GM12878 (cell line): Measurements from ENCODE around the gene TCF4. TPM values are rescaled to one million over a fixed set of nuclear protein-coding genes. Genes with fewer than 3 reads are reported as not detected.

Experiments
- ATAC-seq: fragments of 200-7000 bp; cut with Tn5 transposase; 3 replicates; pipeline ENCODE4 v1.9.1; 2020; ENCODE audit warnings: mild to moderate bottlenecking, moderate library complexity
- BruUV-seq: library from RNA; stranded (reverse); fragments of 400-500 nt; replicated peaks from 2 replicates; lab custom pipeline; 2021; lab: Mats Ljungman, UMichigan
- CTCF ChIA-PET: fragments of 300-600 bp; sonication (Branson Sonifier 250); formaldehyde crosslinking; extraction: SDS; loops from one replicate; lab custom pipeline; 2021; ENCODE audit warnings: inconsistent platforms; lab: Yijun Ruan, JAX
- POLR2A ChIA-PET: fragments of 350-600 bp; formaldehyde crosslinking; extraction: SDS; loops from one replicate; lab custom pipeline; 2021; ENCODE audit warnings: inconsistent platforms; lab: Charles Lee
- RAD21 ChIA-PET: fragments of 300-600 bp; sonication (Branson Sonifier 250); formaldehyde crosslinking; loops from one replicate; lab custom pipeline; 2023; ENCODE audit warnings: antibody characterized with exemption; ENCODE audit not compliant: unreplicated experiment; lab: Charles Lee
- SMC1A ChIA-PET: fragments of 300-600 bp; sonication (Branson Sonifier 250); formaldehyde crosslinking; loops from one replicate; lab custom pipeline; 2023; ENCODE audit not compliant: unreplicated experiment, uncharacterized antibody; lab: Charles Lee
- DNase-seq: peaks from one replicate; pipeline ENCODE4 v3.0.0-alpha.2; 2011; ENCODE audit warnings: low read depth, low spot score
- FAIRE-seq: peaks from 3 replicates; lab custom pipeline; 2011; peaks lifted over from hg19 to GRCh38; lab: Jason Lieb, UNC
- H2AFZ ChIP-seq: 2 replicates; pipeline ENCODE4 v1.6.0; 2011; ENCODE audit warnings: low read depth, low read length, control low read depth; ENCODE audit not compliant: control insufficient read depth
- H3K27ac ChIP-seq: 2 replicates; pipeline ENCODE4 v1.5.1; 2011; ENCODE audit warnings: control low read depth; ENCODE audit not compliant: control insufficient read depth, insufficient read depth
- H3K27me3 ChIP-seq, 2 experiments: replicated peaks in 1 of 2; 2 replicates each; pipeline versions ENCODE4 v1.6.0 to v1.6.1; 2011; ENCODE audit warnings: low read length in 1 of 2; ENCODE audit not compliant: control insufficient read depth in 2 of 2, insufficient read depth in 2 of 2
- H3K36me3 ChIP-seq, 2 experiments: 2 replicates each; pipeline ENCODE4 v1.5.1; 2011; ENCODE audit warnings: low read length in 1 of 2; ENCODE audit not compliant: control insufficient read depth in 2 of 2, insufficient read depth in 2 of 2
- H3K4me1 ChIP-seq: 2 replicates; pipeline ENCODE4 v1.6.1; 2011; ENCODE audit warnings: mild to moderate bottlenecking, low read length, moderate library complexity, mixed read lengths; ENCODE audit not compliant: control insufficient read depth, insufficient read depth
- H3K4me2 ChIP-seq: 2 replicates; pipeline ENCODE4 v1.6.0; 2011; ENCODE audit warnings: control low read depth; ENCODE audit not compliant: control insufficient read depth, insufficient read depth
- H3K4me3 ChIP-seq: fragments of 200-600 bp; sonication (generic); 2 replicates; pipeline ENCODE4 v1.5.1; 2016
- H3K79me2 ChIP-seq: 2 replicates; pipeline ENCODE4 v1.6.0; 2011; ENCODE audit warnings: low read length; ENCODE audit not compliant: control insufficient read depth, insufficient read depth
- H3K9ac ChIP-seq: 2 replicates; pipeline ENCODE4 v1.8.0; 2011; ENCODE audit warnings: low read length, control low read depth, mixed read lengths; ENCODE audit not compliant: control insufficient read depth, insufficient read depth
- H3K9me3 ChIP-seq: replicated peaks from 3 replicates; pipeline ENCODE4 v1.5.1; 2011; ENCODE audit warnings: mild to moderate bottlenecking, low read length; ENCODE audit not compliant: control insufficient read depth, insufficient read depth
- H4K20me1 ChIP-seq: 2 replicates; pipeline ENCODE4 v1.6.0; 2011; ENCODE audit not compliant: control insufficient read depth, insufficient read depth
- BRCA1 ChIP-seq: IDR thresholded peaks from 2 replicates; pipeline ENCODE4 v1.6.1; 2011; ENCODE audit warnings: low read depth, low read length, improper control_type of control experiment
- DPF2 ChIP-seq: fragments of 450-650 bp; IDR thresholded peaks from 2 replicates; pipeline ENCODE4 v1.6.1; 2017; ENCODE audit warnings: mild to moderate bottlenecking
- E2F4 ChIP-seq: IDR thresholded peaks from 2 replicates; pipeline ENCODE4 v1.6.1; 2012; ENCODE audit warnings: low read depth, low read length, improper control_type of control experiment
- E2F8 ChIP-seq: fragments of 450-650 bp; IDR thresholded peaks from 2 replicates; pipeline ENCODE4 v1.6.1; 2018; ENCODE audit warnings: mild to moderate bottlenecking, low read depth, moderate library complexity; ENCODE audit not compliant: partially characterized antibody
- EP300 ChIP-seq, 2 experiments: fragments of 150-350 bp in 1 of 2; IDR thresholded peaks; 2 replicates each; pipeline ENCODE4 v1.6.1; 2011 to 2012; ENCODE audit warnings: low read depth in 2 of 2, low read length in 2 of 2, borderline replicate concordance in 1 of 2, improper control_type of control experiment in 1 of 2, inconsistent platforms in 1 of 2; ENCODE audit not compliant: control insufficient read depth in 1 of 2
- GATAD2B ChIP-seq: fragments of 450-650 bp; conservative IDR thresholded peaks from 2 replicates; pipeline ENCODE4 v1.6.1; 2017; ENCODE audit warnings: low read depth, mild to moderate bottlenecking, moderate library complexity
- HDAC2 ChIP-seq: fragments of 200-600 bp; sonication (generic); IDR thresholded peaks from 2 replicates; pipeline ENCODE4 v1.6.1; 2017
- NFIC ChIP-seq: IDR thresholded peaks from 2 replicates; pipeline ENCODE4 v1.6.1; 2012; ENCODE audit warnings: low read depth, mild to moderate bottlenecking, inconsistent platforms, low read length, moderate library complexity
- NFXL1 ChIP-seq: fragments of 450-650 bp; IDR thresholded peaks from 2 replicates; pipeline ENCODE4 v1.6.1; 2017; ENCODE audit warnings: antibody characterized with exemption, mild to moderate bottlenecking, borderline replicate concordance
- POLR2A ChIP-seq: IDR thresholded peaks from 2 replicates; pipeline ENCODE4 v1.6.1; 2011; ENCODE audit warnings: low read depth, mild to moderate bottlenecking, low read length
- RFX5 ChIP-seq: IDR thresholded peaks from 2 replicates; pipeline ENCODE4 v1.6.1; 2011; ENCODE audit warnings: low read depth, low read length, improper control_type of control experiment
- SKIL ChIP-seq: fragments of 450-650 bp; IDR thresholded peaks from 2 replicates; pipeline ENCODE4 v1.6.1; 2017; ENCODE audit warnings: mild to moderate bottlenecking, low read depth, inconsistent platforms; ENCODE audit not compliant: poor library complexity, severe bottlenecking
- SPI1 ChIP-seq: IDR thresholded peaks from 2 replicates; pipeline ENCODE4 v1.6.1; 2011; ENCODE audit warnings: low read depth, mild to moderate bottlenecking, low read length, moderate library complexity, borderline replicate concordance; ENCODE audit not compliant: insufficient read depth
- SREBF1 ChIP-seq: IDR thresholded peaks from 2 replicates; pipeline ENCODE4 v1.6.1; 2012; ENCODE audit warnings: mild to moderate bottlenecking, low read length
- TAF1 ChIP-seq: IDR thresholded peaks from 2 replicates; pipeline ENCODE4 v1.6.1; 2011; ENCODE audit warnings: mild to moderate bottlenecking, low read depth, low read length, borderline replicate concordance
- TCF12 ChIP-seq: IDR thresholded peaks from 2 replicates; pipeline ENCODE4 v1.6.1; 2011; ENCODE audit warnings: low read depth, mild to moderate bottlenecking, low read length
- YBX1 ChIP-seq: fragments of 450-650 bp; IDR thresholded peaks from 2 replicates; pipeline ENCODE4 v1.6.1; 2016; ENCODE audit warnings: antibody characterized with exemption
- YY1 ChIP-seq: IDR thresholded peaks from 2 replicates; pipeline ENCODE4 v1.6.1; 2011; ENCODE audit warnings: low read depth, mild to moderate bottlenecking, low read length
- WGBS: methylation state at CpG from one replicate; pipeline ENCODE4 v1.1.6; 2016; ENCODE audit warnings: low lambda C conversion rate; ENCODE audit not compliant: insufficient replicate concordance, insufficient coverage; ENCODE audit errors: missing lambda C conversion rate; 5-methylcytosine and 5-hydroxymethylcytosine counted together
- in situ Hi-C: fragments of 300-500 bp; cut with MboI; formaldehyde crosslinking; loops from 9 replicates; pipeline ENCODE4 v1.14.3; 2018; ENCODE audit warnings: mixed read lengths
- intact Hi-C: fragments of 100-400 bp; cut with micrococcal nuclease; formaldehyde crosslinking; loops from one replicate; pipeline ENCODE4 v1.14.2; 2022; ENCODE audit not compliant: unreplicated experiment
- polyA plus RNA-seq, 11 experiments: library from polyadenylated mRNA; depleted of rRNA in 4 of 11; unstranded in 6 of 11; stranded (reverse) in 5 of 11; fragments of >200 nt; fragmentation: Nextera tagmentation in 4 of 11; fragmentation: Illumina TruSeq in 1 of 11; extraction: Ambion mirVana in 4 of 11; extraction: Trizol in 1 of 11; gene quantifications; 1 replicate in 1 of 11; 2 replicates in 10 of 11; pipeline versions ENCODE4 v1.2.1 to v1.2.3, GENCODE V29; 2011 to 2016; ENCODE audit warnings: inconsistent platforms in 2 of 11, missing spikeins in 2 of 11, low read depth in 1 of 11
- total RNA-seq, 4 experiments: library from RNA; depleted of rRNA in 3 of 4; stranded (reverse); fragments of >200 nt in 3 of 4; fragmentation: Illumina TruSeq in 1 of 4; extraction: Trizol in 1 of 4; gene quantifications; 2 replicates each; pipeline versions ENCODE4 v1.2.1 to v1.2.3, GENCODE V29; 2013 to 2021

Gene TCF4
- total and polyA plus RNA-seq, 10 of the 15 experiments (the other 5 are each of a cell fraction or from before 2014, with no cell fraction given): 15.2 to 94.0 (median 31.5) TPM

- ChIA-PET POLR2A (no interaction called here), SMC1A (interaction anchor here (0.9 kb wide), 1 partner anchor 11 kb away, joined by 3 read pairs; no protein-coding TSS in a partner anchor), CTCF (no interaction called here), RAD21 (no interaction called here)
- Histone ChIP-seq H3K9ac (no peak overlapping the region), H3K36me3 (no peaks in the 10 kb centered on the region), H3K79me2 (no peaks in the 10 kb centered on the region), H3K4me3 (no peak overlapping the region), H4K20me1 (no peaks in the 10 kb centered on the region), H3K27me3 (no peaks in the 10 kb centered on the region; a peak in 2 of 4 replicates), H3K4me2 (no peak overlapping the region), H3K27ac (no peak overlapping the region), H2AFZ (no peak overlapping the region), H3K4me1 (no peaks in the 10 kb centered on the region), H3K9me3 (peaks cover 5% of the 10 kb centered on the region; the same call in 2 of the 3 replicates)
- no TSS peak for BruUV-seq
- intact Hi-C loops (no loop called here), in situ Hi-C loops (no loop called here)
- 50% methylated on average over 1 of the region's 1 CpG for WGBS
- TF ChIP-seq NFXL1 (no peak), RFX5 (no peak), TAF1 (no peak), YBX1 (no peak), SREBF1 (no peak), GATAD2B (no peak), SKIL (no peak), POLR2A (no peak), SPI1 (no peak), HDAC2 (no peak), BRCA1 (no peak), TCF12 (no peak), E2F8 (no peak), DPF2 (no peak), EP300 (IDR thresholded peaks at IDR 0.05; ENCODE audit: borderline replicate concordance in 1 of 2, control insufficient read depth in 1 of 2, low read depth in 2 of 2, low read length in 2 of 2) (no peak), NFIC (no peak), E2F4 (no peak), YY1 (no peak)
- ATAC-seq (no peak), FAIRE-seq (no peak), DNase-seq (no peak)
These were observed 4.1 kb upstream of the TCF4 start for GRCh38 chr18:55592106-55592505.
